Thymus (tissue), 11 donors: ENCODE measurements around the gene KDM4F. TPM values are rescaled to one million over a fixed set of nuclear protein-coding genes. Genes with fewer than 3 reads are reported as not detected.

Experiments used
- DNase-seq, 9 donors: peaks; one replicate each; pipeline ENCODE4 v3.0.0-alpha.2; 2013; ENCODE audit warnings: low spot score in 9 of 9, low read depth in 6 of 9, missing footprints in 1 of 9
- H3K27ac ChIP-seq, 2 donors: one replicate each; pipeline ENCODE4 v1.5.1; 2013; ENCODE audit warnings: control low read depth in 1 of 2, low read depth in 1 of 2, low read length in 1 of 2, mild to moderate bottlenecking in 1 of 2, moderate library complexity in 1 of 2
- H3K27me3 ChIP-seq, 2 donors: one replicate each; pipeline ENCODE4 v1.5.1; 2013; ENCODE audit warnings: low read length in 1 of 2; ENCODE audit not compliant: control insufficient read depth in 2 of 2, insufficient read depth in 1 of 2
- H3K36me3 ChIP-seq, 2 donors: one replicate each; pipeline ENCODE4 v1.5.1; 2013; ENCODE audit warnings: low read length in 1 of 2, mild to moderate bottlenecking in 1 of 2, moderate library complexity in 1 of 2; ENCODE audit not compliant: control insufficient read depth in 2 of 2, insufficient read depth in 2 of 2
- H3K4me1 ChIP-seq, 2 donors: one replicate each; pipeline ENCODE4 v1.5.1; 2013; ENCODE audit warnings: low read length in 2 of 2; ENCODE audit not compliant: control insufficient read depth in 2 of 2, insufficient read depth in 2 of 2
- H3K4me3 ChIP-seq, 2 donors: one replicate each; pipeline ENCODE4 v1.5.1; 2013; ENCODE audit warnings: low read length in 2 of 2, control low read depth in 1 of 2, mild to moderate bottlenecking in 1 of 2
- H3K9me3 ChIP-seq, 2 donors: one replicate each; pipeline ENCODE4 v1.5.1; 2013; ENCODE audit warnings: low read length in 1 of 2, mild to moderate bottlenecking in 1 of 2; ENCODE audit not compliant: control insufficient read depth in 2 of 2, insufficient read depth in 1 of 2
- WGBS: extraction: QIAGEN DNeasy Blood & Tissue Kit; methylation state at CpG from one replicate; pipeline ENCODE4 v1.1.7; 2013; 5-methylcytosine and 5-hydroxymethylcytosine counted together
- polyA plus RNA-seq: library from polyadenylated mRNA; stranded (reverse); fragments of 200-250 nt; gene quantifications from one replicate; pipeline ENCODE4 v1.2.3, GENCODE V29; 2013
- total RNA-seq: library from RNA; stranded (reverse); fragments of 120-200 nt; gene quantifications from one replicate; pipeline ENCODE4 v1.2.4, GENCODE V29; 2013
- donor health status: healthy.

Gene KDM4F
- total and polyA plus RNA-seq, 2 donors: not detected

GRCh38 chr11:95092549-95093324 lies 43.5 kb downstream of the KDM4F start:
- no peak overlapping the region for H3K27ac ChIP-seq
- H3K4me1 ChIP-seq: peaks cover 10 to 22% of the 10 kb centered on the region in 2 donors
- peaks cover 0 to 8% of the 10 kb centered on the region in 2 donors for H3K27me3 ChIP-seq
- no peak overlapping the region for H3K4me3 ChIP-seq
- 58% methylated on average over 5 of the region's 5 CpGs for WGBS
- DNase-seq: peak in 2 of 9 donors; percentile 20 to 45
- no peaks in the 10 kb centered on the region for H3K36me3 ChIP-seq
- H3K9me3 ChIP-seq: no peaks in the 10 kb centered on the region

- Histone ChIP-seq H3K27me3 (peaks cover 0 to 8% of the 10 kb centered on the region in 2 donors), H3K4me1 (peaks cover 10 to 22% of the 10 kb centered on the region in 2 donors), H3K27ac (no peak overlapping the region), H3K9me3 (no peaks in the 10 kb centered on the region), H3K36me3 (no peaks in the 10 kb centered on the region), H3K4me3 (no peak overlapping the region)
- DNase-seq: no peak
- 94% methylated on average over 3 of the region's 3 CpGs for WGBS
These were observed 44.3 kb downstream of the KDM4F start for GRCh38 chr11:95093548-95093947.

GRCh38 chr11:95095858-95096587 lies 46.8 kb downstream of the KDM4F start:
- Histone ChIP-seq H3K4me1 (peaks cover 0 to 4% of the 10 kb centered on the region in 2 donors), H3K27me3 (peaks cover 0 to 1% of the 10 kb centered on the region in 2 donors), H3K4me3 (no peak overlapping the region), H3K9me3 (no peaks in the 10 kb centered on the region), H3K27ac (no peak overlapping the region), H3K36me3 (no peaks in the 10 kb centered on the region)
- no peak for DNase-seq
- WGBS: 67% methylated on average over 4 of the region's 4 CpGs

GRCh38 chr11:95097209-95097608 lies 48.0 kb downstream of the KDM4F start:
- Histone ChIP-seq H3K4me1 (peaks cover 0 to 3% of the 10 kb centered on the region in 2 donors), H3K36me3 (no peaks in the 10 kb centered on the region), H3K4me3 (no peak overlapping the region), H3K27me3 (no peaks in the 10 kb centered on the region), H3K27ac (no peak overlapping the region), H3K9me3 (no peaks in the 10 kb centered on the region)
- DNase-seq: no peak
- WGBS: 84% methylated on average over 3 of the region's 3 CpGs

- WGBS: 99% methylated on average over 3 of the region's 3 CpGs
- no peaks in the 10 kb centered on the region for H3K9me3 ChIP-seq
- no peak overlapping the region for H3K27ac ChIP-seq
- no peaks in the 10 kb centered on the region for H3K36me3 ChIP-seq
- no peaks in the 10 kb centered on the region for H3K4me1 ChIP-seq
- no peak for DNase-seq
- no peaks in the 10 kb centered on the region for H3K27me3 ChIP-seq
- no peak overlapping the region for H3K4me3 ChIP-seq
These were observed 49.6 kb downstream of the KDM4F start for GRCh38 chr11:95098826-95099225.

GRCh38 chr11:95100191-95100648 lies 51.0 kb downstream of the KDM4F start:
- Histone ChIP-seq H3K27ac (no peak overlapping the region), H3K4me3 (no peak overlapping the region), H3K9me3 (no peaks in the 10 kb centered on the region), H3K36me3 (no peaks in the 10 kb centered on the region), H3K4me1 (no peaks in the 10 kb centered on the region), H3K27me3 (no peaks in the 10 kb centered on the region)
- WGBS: 85% methylated on average over 4 of the region's 4 CpGs
- DNase-seq: no peak

Other genes starting within 250 kb of the KDM4F start
- 95.8 TPM for gene CWC15, start 75.9 kb upstream of the KDM4F start, total RNA-seq
- 120 TPM for gene CWC15, start 75.9 kb upstream of the KDM4F start, polyA plus RNA-seq
- 0.85 TPM for gene KDM4D, start 75.7 kb upstream of the KDM4F start, total RNA-seq
- gene KDM4D, start 75.7 kb upstream of the KDM4F start, polyA plus RNA-seq: 0.50 TPM
- gene KDM4E, start 24.2 kb upstream of the KDM4F start, total RNA-seq: not detected
- gene KDM4E, start 24.2 kb upstream of the KDM4F start, polyA plus RNA-seq: not detected
- 12.5 TPM for gene SRSF8, start 17.5 kb downstream of the KDM4F start, total RNA-seq
- 76.8 TPM for gene SRSF8, start 17.5 kb downstream of the KDM4F start, polyA plus RNA-seq
- 4.2 TPM for gene ENDOD1, start 40.4 kb downstream of the KDM4F start, total RNA-seq
- gene ENDOD1, start 40.4 kb downstream of the KDM4F start, polyA plus RNA-seq: 9.2 TPM
- gene SESN3, start 181.8 kb downstream of the KDM4F start, total RNA-seq: 24.1 TPM
- gene SESN3, start 181.8 kb downstream of the KDM4F start, polyA plus RNA-seq: 18.8 TPM